ENCODE results near the gene CABP7.

- TF ChIP-seq, protein P1, sequence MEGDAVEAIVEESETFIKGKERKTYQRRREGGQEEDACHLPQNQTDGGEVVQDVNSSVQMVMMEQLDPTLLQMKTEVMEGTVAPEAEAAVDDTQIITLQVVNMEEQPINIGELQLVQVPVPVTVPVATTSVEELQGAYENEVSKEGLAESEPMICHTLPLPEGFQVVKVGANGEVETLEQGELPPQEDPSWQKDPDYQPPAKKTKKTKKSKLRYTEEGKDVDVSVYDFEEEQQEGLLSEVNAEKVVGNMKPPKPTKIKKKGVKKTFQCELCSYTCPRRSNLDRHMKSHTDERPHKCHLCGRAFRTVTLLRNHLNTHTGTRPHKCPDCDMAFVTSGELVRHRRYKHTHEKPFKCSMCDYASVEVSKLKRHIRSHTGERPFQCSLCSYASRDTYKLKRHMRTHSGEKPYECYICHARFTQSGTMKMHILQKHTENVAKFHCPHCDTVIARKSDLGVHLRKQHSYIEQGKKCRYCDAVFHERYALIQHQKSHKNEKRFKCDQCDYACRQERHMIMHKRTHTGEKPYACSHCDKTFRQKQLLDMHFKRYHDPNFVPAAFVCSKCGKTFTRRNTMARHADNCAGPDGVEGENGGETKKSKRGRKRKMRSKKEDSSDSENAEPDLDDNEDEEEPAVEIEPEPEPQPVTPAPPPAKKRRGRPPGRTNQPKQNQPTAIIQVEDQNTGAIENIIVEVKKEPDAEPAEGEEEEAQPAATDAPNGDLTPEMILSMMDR (conservative IDR thresholded peaks at IDR 0.05; ENCODE audit: low read depth, low read length): no peak
- TF ChIP-seq EZH2 (IDR thresholded peaks at IDR 0.05; ENCODE audit: borderline replicate concordance, low read depth, low read length, poor library complexity, severe bottlenecking): no peak
Observed at GRCh38 chr22:29731058-29731850, 11.5 kb downstream of the CABP7 start.

All from A673 (cell line).